Cardiac muscle cell (in vitro differentiated cells and primary cell): ENCODE results near the gene MARCHF6. TPM values are rescaled to one million over a fixed set of nuclear protein-coding genes. Genes with fewer than 3 reads are reported as not detected.

Experiments used
- polyA plus RNA-seq: library from polyadenylated mRNA; unstranded; fragments of >200 nt; fragmentation: Nextera tagmentation; extraction: Ambion mirVana; gene quantifications from 2 replicates; pipeline ENCODE4 v1.2.1, GENCODE V29; 2016
- total RNA-seq: library from RNA; depleted of rRNA; stranded (reverse); fragments of >200 nt; gene quantifications from 2 replicates; pipeline ENCODE4 v1.2.3, GENCODE V29; 2016

MARCHF6 gene
- total and polyA plus RNA-seq, 2 experiments from 2014 or later = 56.8 to 75.1 TPM

Other genes starting within 250 kb of the MARCHF6 start
- gene ATPSCKMT, start 103.8 kb upstream of the MARCHF6 start, total RNA-seq = 16.6 and 17.2 TPM in 2 replicates
- 4.3 and 9.0 TPM in 2 replicates for gene ATPSCKMT, start 103.8 kb upstream of the MARCHF6 start, polyA plus RNA-seq
- gene CCT5, start 103.4 kb upstream of the MARCHF6 start, total RNA-seq = 176 and 231 TPM in 2 replicates
- 256 and 265 TPM in 2 replicates for gene CCT5, start 103.4 kb upstream of the MARCHF6 start, polyA plus RNA-seq
- 1.3 TPM in 2 replicates for gene CMBL, start 45.8 kb upstream of the MARCHF6 start, total RNA-seq
- 3.9 and 10.9 TPM in 2 replicates for gene CMBL, start 45.8 kb upstream of the MARCHF6 start, polyA plus RNA-seq
- gene ROPN1L, start 88.2 kb downstream of the MARCHF6 start, total RNA-seq = 1.3 and 1.4 TPM in 2 replicates
- 1.3 TPM in 1 of 2 replicates, not detected in the other for gene ROPN1L, start 88.2 kb downstream of the MARCHF6 start, polyA plus RNA-seq
- gene ANKRD33B, start 210.4 kb downstream of the MARCHF6 start, total RNA-seq = 6.4 and 14.8 TPM in 2 replicates
- gene ANKRD33B, start 210.4 kb downstream of the MARCHF6 start, polyA plus RNA-seq = 5.7 and 11.8 TPM in 2 replicates